DLD1 (cell line): ENCODE results near the gene BAZ2B.
"Not testable (repeated sequence)": the region's sequence is repeated elsewhere in the genome, so short reads cannot be mapped to it uniquely, and the experiment has no call there.

ENCODE experiments used
- in situ Hi-C: cut with HindIII; loops from 2 replicates; pipeline ENCODE4 v1.10.0; 2017; ENCODE audit warnings: low sequenced_read_pairs

BAZ2B gene

DNA sequence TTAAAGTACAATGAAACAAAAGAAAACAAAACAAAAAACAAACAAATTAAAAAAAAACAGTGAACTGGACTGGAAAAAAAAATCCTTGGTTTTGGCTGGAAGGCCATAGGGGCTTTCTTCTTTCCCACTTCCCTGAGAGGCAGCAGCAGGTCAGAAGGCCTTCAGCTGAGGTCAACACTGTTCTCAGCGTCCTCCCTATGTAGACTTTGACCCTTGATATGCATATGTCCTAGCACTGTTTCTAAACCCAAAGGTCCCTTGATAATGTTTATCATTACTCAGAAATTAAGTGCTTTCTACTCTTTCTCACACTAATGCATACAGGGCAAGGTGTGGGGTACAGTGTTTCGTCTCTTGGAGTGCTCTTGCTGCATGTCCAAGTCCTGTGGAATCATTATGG is 254.3 kb downstream of the BAZ2B start:
- in situ Hi-C loops, result no loop called here

DNA sequence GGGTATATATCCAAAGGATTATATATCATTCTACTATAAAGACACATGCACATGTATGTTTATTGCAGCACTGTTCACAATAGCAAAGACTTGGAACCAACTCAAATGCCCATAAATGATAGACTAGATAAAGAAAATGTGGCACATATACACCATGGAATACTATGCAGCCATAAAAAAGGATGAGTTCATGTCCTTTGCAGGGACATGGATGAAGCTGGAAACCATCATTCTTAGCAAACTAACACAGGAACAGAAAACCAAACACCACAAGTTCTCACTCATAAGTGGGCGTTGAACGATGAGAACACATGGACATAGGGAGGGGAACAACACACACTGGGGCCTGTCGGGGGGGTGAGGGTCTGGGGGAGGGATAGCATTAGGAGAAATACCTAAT is 254.7 kb downstream of the BAZ2B start:
- in situ Hi-C loops, result not testable (repeated sequence)

GRCh38 chr2:159356053-159356554 is 260.2 kb downstream of the BAZ2B start:
- in situ Hi-C loops, result no loop called here

- in situ Hi-C loops, result no loop called here
These were observed 264.4 kb downstream of the BAZ2B start for GRCh38 chr2:159351977-159352376.

GRCh38 chr2:159349674-159350299 is 266.6 kb downstream of the BAZ2B start:
- in situ Hi-C loops, result no loop called here

- in situ Hi-C loops, result no loop called here
These were observed 289.6 kb downstream of the BAZ2B start for GRCh38 chr2:159326569-159327255.

DNA sequence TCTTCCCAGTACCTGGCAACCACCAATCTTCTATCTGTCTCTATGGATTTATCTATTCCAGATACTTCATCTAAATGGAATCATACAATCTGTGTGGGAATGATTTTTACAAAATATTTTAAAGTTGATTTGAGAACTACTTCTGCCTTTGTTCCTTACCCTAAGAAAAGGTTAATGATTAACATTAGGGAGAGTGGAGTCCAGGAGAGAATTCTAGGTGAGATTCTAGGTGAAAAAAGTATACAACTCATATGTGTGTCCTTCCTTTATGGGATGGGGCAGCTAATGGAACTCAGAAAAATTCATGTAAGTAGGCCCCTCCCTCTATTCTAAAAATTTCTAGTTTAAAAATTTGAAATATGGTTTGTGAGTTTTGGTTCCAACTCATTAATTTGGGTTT is 293.9 kb downstream of the BAZ2B start:
- in situ Hi-C loops, result no loop called here

DNA sequence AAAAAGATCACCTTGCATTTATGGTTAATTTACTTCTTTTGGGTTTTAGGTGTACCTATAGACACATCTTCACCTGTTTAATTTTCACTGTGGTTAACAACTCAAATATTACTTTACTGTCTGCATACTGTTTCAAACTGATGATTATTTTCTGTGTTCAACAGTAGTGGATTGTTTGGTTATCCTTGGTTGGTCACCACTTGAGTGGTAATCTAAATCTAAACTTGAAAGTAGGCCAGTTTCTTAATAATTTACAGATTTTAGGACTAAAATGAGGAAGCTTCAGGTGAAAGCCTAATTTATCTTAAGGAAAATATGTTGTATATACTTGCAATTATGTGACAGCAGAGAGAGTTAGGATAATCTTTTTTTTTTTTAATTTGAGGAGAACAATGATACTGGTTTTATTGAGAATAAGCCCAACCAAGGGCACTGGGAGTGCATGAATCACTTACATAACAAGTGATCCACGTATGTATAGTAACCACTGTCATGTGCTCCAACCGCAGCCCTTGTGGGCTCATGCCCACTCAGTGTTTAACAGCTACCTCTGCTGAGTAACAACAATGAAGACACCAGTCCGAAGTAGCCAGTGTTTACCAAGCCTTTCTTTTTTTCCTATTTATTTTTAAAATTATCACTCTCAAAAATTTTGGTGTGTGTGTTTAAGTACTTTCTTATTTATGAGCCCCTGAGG is 298.8 kb downstream of the BAZ2B start:
- in situ Hi-C loops, result no loop called here

GRCh38 chr2:159307942-159308341 is 308.4 kb downstream of the BAZ2B start:
- in situ Hi-C loops, result no loop called here

DNA sequence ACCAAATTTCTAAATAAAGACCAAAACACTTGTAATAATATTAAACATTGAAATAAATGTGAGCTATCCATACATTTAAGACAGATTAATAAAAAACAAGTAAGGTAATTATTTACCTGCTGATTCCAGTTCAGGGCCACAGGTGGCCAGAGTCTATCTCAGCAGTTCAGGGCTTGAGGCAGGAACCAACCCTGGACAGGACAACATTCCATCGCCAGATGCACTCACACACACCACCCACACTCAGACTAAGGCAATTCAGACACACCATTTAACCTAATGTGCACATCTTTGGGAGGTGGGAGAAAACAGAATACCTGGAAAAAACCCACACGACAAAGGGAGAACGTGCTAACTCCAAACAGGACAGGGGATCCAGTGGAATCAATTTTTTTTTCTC is 315.8 kb downstream of the BAZ2B start:
- in situ Hi-C loops, result no loop called here

DNA sequence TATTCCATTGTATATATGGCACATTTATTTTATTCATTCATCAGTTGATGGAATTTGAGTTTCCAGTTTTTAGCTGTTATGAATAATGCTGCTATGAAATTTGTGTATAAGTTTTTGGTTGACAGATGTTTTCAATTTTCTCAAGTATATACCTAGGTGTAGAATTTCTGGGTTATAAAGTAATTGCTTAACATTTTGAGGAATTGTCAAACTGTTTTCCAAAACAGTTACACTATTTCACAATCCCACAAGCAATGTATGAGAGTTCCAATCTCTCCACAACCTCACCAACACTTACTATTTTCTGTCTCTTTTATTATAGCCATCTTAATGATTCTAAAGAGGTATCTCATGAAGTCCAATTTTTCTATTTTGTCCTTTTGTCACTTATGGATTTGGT is 317.4 kb downstream of the BAZ2B start:
- in situ Hi-C loops, result no loop called here

DNA sequence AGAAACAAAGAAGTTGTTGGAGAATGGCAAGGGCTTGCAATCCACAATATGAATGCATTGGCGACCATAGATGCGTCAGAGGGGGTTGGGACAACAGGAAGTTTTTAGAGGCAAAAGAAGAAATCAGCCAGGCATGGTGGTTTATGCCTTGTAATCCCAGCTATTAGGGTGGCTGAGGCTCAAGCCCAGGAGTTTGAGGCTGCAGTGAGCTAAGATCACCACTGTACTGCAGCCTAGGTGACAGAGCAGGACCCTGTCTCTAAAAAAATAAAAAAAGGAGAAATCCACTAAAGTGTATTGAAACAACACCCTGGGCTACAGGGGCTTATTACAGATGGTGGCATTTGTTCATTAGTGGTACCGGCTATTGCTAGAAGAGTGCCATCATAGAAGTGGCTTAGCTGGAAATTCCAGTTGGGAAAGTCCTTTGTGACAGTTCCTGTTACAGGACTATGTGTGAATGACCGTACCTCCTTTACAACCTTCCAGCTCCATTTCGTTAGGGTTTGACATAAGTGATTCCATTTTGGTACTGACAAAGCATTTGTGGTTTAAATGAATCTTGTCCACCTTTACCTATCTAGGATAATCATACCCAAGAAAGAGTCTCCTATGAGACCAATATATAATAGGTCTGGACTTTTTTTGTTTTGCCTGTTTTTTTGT is 319.2 kb downstream of the BAZ2B start:
- in situ Hi-C loops, result no loop called here

GRCh38 chr2:159292157-159292556 is 324.2 kb downstream of the BAZ2B start:
- in situ Hi-C loops, result no loop called here

DNA sequence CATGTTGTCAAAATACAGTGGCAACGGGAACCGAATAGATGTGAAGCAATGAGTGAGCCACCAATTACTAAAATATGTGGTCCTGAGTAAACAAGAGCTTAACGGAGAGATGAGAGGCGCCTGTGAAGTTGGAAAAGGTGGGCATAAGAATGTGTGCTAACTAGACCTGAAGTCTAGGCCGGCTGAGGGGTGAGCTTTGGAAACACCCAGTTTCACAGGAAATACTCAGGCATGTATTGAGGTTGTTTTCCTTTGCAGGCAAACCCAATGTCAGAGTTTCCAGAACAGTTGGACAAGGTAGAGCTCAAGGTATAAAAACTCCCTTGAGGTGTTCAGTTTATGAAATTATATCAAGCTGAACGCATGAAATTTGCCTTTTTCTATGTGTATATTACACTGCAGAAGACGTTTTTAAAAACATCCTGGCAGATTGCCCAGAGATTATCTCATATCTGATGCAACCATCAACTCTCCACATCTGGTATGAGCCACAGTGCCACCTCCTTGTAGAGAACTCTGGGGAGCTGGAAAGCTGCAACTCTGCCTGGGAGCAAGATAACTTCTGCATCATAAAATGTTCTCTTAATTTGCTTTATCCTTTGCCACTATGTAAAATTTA is 325.9 kb downstream of the BAZ2B start:
- in situ Hi-C loops, result no loop called here

- in situ Hi-C loops, result no loop called here
These were observed 328.6 kb downstream of the BAZ2B start for GRCh38 chr2:159287733-159288132.

- in situ Hi-C loops, result no loop called here
These were observed 329.5 kb downstream of the BAZ2B start for GRCh38 chr2:159286709-159287441.

DNA sequence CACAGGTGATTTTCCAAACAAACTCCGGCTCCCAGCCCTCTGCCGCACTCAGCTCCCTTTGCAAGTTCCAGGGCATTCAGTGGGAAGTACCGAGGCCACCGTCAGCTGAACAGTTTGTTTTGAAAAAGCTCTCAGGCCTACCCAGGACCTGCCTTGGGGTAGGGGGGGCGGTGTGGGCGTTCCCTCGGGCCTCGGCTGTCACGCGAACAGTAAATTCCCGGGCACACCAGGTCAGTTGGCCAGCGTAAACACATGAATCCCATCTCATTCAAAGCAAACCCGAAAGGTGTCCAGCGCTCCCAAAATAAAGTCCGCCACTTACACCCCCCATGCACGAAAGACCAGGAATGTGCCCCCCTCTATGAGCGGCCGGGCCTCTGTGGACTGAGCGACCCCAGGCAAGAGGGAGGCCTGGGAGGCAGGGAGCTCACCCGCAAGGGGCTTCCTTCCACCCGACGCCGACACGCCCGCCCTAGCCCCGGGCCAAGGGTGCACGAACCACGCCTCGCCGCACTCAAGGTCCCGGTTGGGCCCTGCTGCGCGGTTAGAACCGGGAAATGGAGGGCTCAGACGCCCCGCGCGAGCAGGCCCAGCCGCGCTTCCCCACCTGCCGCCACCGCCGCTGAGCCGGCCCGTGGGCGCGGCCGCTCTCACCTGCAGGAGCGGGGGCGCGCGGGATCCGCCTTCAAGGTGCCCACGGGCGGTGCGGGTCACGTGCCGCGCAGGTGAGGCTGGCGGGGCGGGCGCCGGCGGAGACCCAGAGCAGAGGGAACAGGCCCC is 330.2 kb downstream of the BAZ2B start, which contains the start of gene WDSUB1:
Gene WDSUB1, minus strand, starts transcription at position 775 of the 780 bp plus-strand sequence. CDS start 3,634 bp downstream, outside the sequence.
- in situ Hi-C loops, result no loop called here

- in situ Hi-C loops, result no loop called here
These were observed 330.9 kb downstream of the BAZ2B start for GRCh38 chr2:159285433-159285832.

- in situ Hi-C loops, result no loop called here
These were observed 332.8 kb downstream of the BAZ2B start for GRCh38 chr2:159283529-159283928.
